Measurements from ENCODE around the gene DSTYK.
"Not testable (repeated sequence)": the region's sequence is repeated elsewhere in the genome, so short reads cannot be mapped to it uniquely, and the experiment has no call there.

DSTYK gene

GRCh38 chr1:205240118-205240517, 28.6 kb upstream of the DSTYK start:
- DNase-seq, result no peak

GRCh38 chr1:205239078-205239477, 27.6 kb upstream of the DSTYK start:
- no peak for DNase-seq

- peak; percentile 82 for DNase-seq
Observed at GRCh38 chr1:205237526-205238484, 26.3 kb upstream of the DSTYK start.

GRCh38 chr1:205236951-205237475, 25.5 kb upstream of the DSTYK start:
- DNase-seq, result no peak

GRCh38 chr1:205236526-205236925, 25.0 kb upstream of the DSTYK start:
- no peak for DNase-seq

GRCh38 chr1:205235951-205236350, 24.4 kb upstream of the DSTYK start:
- no peak for DNase-seq

- DNase-seq, result not testable (repeated sequence)
Observed at GRCh38 chr1:205233986-205234385, 22.5 kb upstream of the DSTYK start.

GRCh38 chr1:205232945-205233397, 21.5 kb upstream of the DSTYK start:
- no peak for DNase-seq

- no peak for DNase-seq
Observed at GRCh38 chr1:205232127-205232820, 20.8 kb upstream of the DSTYK start.

- DNase-seq, result no peak
Observed at GRCh38 chr1:205230982-205231381, 19.5 kb upstream of the DSTYK start.

GRCh38 chr1:205229916-205230700, 18.6 kb upstream of the DSTYK start:
- DNase-seq, result peak; percentile 89

- peak; percentile 89 for DNase-seq
Observed at GRCh38 chr1:205229399-205229871, 17.9 kb upstream of the DSTYK start.

- DNase-seq, result no peak
Observed at GRCh38 chr1:205228093-205228521, 16.6 kb upstream of the DSTYK start.

- peak; percentile 94 for DNase-seq
Observed at GRCh38 chr1:205227584-205228013, 16.1 kb upstream of the DSTYK start, which contains the start of gene TMCC2. TMCC2 (plus strand) TSS chr1:205227946; CDS start chr1:205228565, 619 bp downstream.

GRCh38 chr1:205226868-205227583, 15.5 kb upstream of the DSTYK start:
- DNase-seq, result peak; percentile 37

GRCh38 chr1:205225901-205226765, 14.6 kb upstream of the DSTYK start:
- no peak for DNase-seq

GRCh38 chr1:205224736-205225135, 13.2 kb upstream of the DSTYK start:
- DNase-seq, result no peak

- peak; percentile 33 for DNase-seq
Observed at GRCh38 chr1:205220421-205220820, 8.9 kb upstream of the DSTYK start.

- no peak for DNase-seq
Observed at GRCh38 chr1:205217418-205217817, 5.9 kb upstream of the DSTYK start.

- no peak for DNase-seq
Observed at GRCh38 chr1:205216588-205216987, 5.1 kb upstream of the DSTYK start.

GRCh38 chr1:205214756-205215155, 3.3 kb upstream of the DSTYK start:
- peak; percentile 61 for DNase-seq
